Raji (cell line): Measurements from ENCODE around the gene APOD.

Experiments used
- POLR2A ChIP-seq: IDR thresholded peaks from 2 replicates; pipeline ENCODE4 v1.6.1; 2011; ENCODE audit warnings: low read depth, low read length, control low read depth; ENCODE audit not compliant: insufficient read depth

The APOD gene

GRCh38 chr3:195554458-195554857, 29.3 kb downstream of the APOD start:
- no peak for TF ChIP-seq POLR2A

- TF ChIP-seq POLR2A, result no peak
Measured at GRCh38 chr3:195553268-195553667, 30.5 kb downstream of the APOD start.

- no peak for TF ChIP-seq POLR2A
Measured at GRCh38 chr3:195551381-195551978, 32.3 kb downstream of the APOD start.

- no peak for TF ChIP-seq POLR2A
Measured at GRCh38 chr3:195550723-195551122, 33.0 kb downstream of the APOD start.

- TF ChIP-seq POLR2A, result 0 out of 2 replicates have a peak, but pooled peaks have one; percentile 22
Measured at GRCh38 chr3:195549931-195550519, 33.7 kb downstream of the APOD start.

GRCh38 chr3:195548987-195549386, 34.8 kb downstream of the APOD start:
- TF ChIP-seq POLR2A, result no peak

- TF ChIP-seq POLR2A, result no peak
Measured at GRCh38 chr3:195548501-195548900, 35.2 kb downstream of the APOD start.

- no peak for TF ChIP-seq POLR2A
Measured at GRCh38 chr3:195548006-195548405, 35.7 kb downstream of the APOD start.

GRCh38 chr3:195546130-195546560, 37.6 kb downstream of the APOD start:
- no peak for TF ChIP-seq POLR2A

GRCh38 chr3:195544634-195545033, 39.1 kb downstream of the APOD start:
- TF ChIP-seq POLR2A, result no peak

GRCh38 chr3:195544230-195544536, 39.6 kb downstream of the APOD start:
- TF ChIP-seq POLR2A, result no peak

GRCh38 chr3:195543500-195544229, 40.1 kb downstream of the APOD start:
- no peak; the same call in 1 of the 2 replicates for TF ChIP-seq POLR2A

- TF ChIP-seq POLR2A, result peak; percentile 98
Measured at GRCh38 chr3:195542698-195543499, 40.8 kb downstream of the APOD start, which contains the start of gene PPP1R2. PPP1R2 (minus strand) TSS chr3:195543325; CDS start chr3:195543025, 300 bp downstream.

- no peak for TF ChIP-seq POLR2A
Measured at GRCh38 chr3:195542316-195542697, 41.4 kb downstream of the APOD start.

- TF ChIP-seq POLR2A, result no peak
Measured at GRCh38 chr3:195540511-195540910, 43.2 kb downstream of the APOD start.
